Measurements from ENCODE around the gene BNIP5.

BNIP5 gene

DNA sequence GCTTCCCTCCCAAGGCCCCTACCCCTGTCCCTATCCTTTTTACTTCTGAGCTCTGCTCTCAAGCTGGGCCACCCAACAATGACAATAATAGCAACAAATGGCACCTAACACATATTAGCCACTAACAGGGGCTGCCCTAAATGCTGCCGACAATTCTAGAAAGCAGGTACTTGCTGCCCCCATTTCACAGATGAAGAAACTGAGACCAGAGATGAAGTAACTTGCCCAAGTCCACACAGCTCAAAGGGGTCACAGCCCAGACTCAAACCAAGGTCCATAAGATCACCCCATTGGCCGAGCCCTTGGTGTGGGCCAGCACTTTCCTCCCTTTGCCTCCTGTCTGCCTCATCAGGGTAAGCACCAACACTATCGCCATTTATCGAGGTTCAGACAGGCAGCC, 12.0 kb downstream of the BNIP5 start:
- DNase-seq (ENCODE audit: extremely low read depth, low read depth) = no peak
- TF ChIP-seq, protein P1, sequence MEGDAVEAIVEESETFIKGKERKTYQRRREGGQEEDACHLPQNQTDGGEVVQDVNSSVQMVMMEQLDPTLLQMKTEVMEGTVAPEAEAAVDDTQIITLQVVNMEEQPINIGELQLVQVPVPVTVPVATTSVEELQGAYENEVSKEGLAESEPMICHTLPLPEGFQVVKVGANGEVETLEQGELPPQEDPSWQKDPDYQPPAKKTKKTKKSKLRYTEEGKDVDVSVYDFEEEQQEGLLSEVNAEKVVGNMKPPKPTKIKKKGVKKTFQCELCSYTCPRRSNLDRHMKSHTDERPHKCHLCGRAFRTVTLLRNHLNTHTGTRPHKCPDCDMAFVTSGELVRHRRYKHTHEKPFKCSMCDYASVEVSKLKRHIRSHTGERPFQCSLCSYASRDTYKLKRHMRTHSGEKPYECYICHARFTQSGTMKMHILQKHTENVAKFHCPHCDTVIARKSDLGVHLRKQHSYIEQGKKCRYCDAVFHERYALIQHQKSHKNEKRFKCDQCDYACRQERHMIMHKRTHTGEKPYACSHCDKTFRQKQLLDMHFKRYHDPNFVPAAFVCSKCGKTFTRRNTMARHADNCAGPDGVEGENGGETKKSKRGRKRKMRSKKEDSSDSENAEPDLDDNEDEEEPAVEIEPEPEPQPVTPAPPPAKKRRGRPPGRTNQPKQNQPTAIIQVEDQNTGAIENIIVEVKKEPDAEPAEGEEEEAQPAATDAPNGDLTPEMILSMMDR (IDR thresholded peaks at IDR 0.05; ENCODE audit: low read depth, low read length, missing control alignments) = no peak

DNA sequence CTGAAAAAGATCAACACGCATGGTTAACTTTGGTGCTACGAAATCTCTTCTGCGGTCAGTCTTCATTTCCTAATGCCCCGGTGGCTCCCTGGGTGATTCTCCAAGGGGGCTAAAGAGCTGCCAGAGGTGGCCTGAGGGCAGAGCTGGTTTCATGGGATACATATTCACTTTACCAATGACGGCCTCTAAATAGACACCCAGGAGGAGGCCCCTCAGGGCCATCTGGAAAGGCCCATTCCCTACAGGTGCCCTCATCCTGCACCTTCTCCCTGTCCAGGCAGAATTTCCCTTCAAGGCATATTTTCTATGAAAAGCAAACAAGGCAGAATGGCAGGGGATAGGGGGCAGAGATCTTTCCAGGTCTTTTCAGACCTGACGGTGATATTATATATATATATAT, 12.5 kb downstream of the BNIP5 start:
- DNase-seq (ENCODE audit: extremely low read depth, low read depth) = no peak
- H3K4me3 ChIP-seq (replicated peaks; ENCODE audit: low read depth, low read length) = no peak overlapping the region
- TF ChIP-seq, protein P1 (IDR thresholded peaks at IDR 0.05; ENCODE audit: low read depth, low read length, missing control alignments) = no peak

More for the DNA sequence above, 12.0 kb downstream of the BNIP5 start:
- no peak overlapping the region for H3K4me3 ChIP-seq (replicated peaks; ENCODE audit: low read depth, low read length)

DNA sequence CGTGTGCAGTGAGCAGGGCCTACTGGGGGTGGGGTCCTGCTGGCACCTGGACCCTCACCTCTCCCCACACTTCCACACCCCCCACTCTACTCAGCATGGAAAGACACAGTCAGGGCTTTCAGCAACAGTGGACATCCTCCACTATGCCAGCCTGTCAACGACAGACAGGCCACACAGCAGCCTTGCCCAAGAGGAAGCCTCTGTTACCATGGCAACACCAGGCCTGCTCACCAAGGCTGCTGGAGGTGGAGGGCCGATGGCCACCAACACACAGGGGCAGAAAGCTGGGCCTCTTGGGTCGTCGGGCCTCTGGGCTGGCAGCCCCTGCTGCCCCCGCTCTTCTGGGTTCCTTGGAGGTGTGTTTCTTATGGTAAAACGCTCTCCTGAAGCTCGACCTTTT, 13.6 kb downstream of the BNIP5 start:
- DNase-seq (ENCODE audit: extremely low read depth, low read depth) = no peak
- TF ChIP-seq, protein P1 (IDR thresholded peaks at IDR 0.05; ENCODE audit: low read depth, low read length, missing control alignments) = no peak
- H3K4me3 ChIP-seq (replicated peaks; ENCODE audit: low read depth, low read length) = no peak overlapping the region

DNA sequence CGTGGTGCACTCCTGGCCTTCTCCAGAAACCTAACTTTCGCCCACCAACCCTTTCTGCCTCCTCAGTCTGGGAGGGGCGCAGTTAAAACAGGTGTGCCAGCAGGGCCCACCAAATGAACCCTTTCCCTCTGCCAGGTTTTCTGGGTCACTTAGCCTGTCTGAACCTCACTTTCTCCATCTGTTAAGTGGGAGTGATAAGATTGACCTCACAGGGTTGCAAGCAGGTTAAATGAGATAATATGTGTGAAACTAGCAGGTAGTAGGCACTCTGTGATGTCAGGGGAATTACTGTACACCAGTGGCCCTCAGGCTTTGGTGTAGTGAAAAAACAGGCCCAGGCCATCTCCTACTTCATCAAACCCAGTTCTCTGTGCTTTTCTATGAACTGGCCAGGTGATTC, 14.1 kb downstream of the BNIP5 start:
- TF ChIP-seq, protein P1 (IDR thresholded peaks at IDR 0.05; ENCODE audit: low read depth, low read length, missing control alignments) = no peak
- DNase-seq (ENCODE audit: extremely low read depth, low read depth) = no peak
- no peak overlapping the region for H3K4me3 ChIP-seq (replicated peaks; ENCODE audit: low read depth, low read length)

DNA sequence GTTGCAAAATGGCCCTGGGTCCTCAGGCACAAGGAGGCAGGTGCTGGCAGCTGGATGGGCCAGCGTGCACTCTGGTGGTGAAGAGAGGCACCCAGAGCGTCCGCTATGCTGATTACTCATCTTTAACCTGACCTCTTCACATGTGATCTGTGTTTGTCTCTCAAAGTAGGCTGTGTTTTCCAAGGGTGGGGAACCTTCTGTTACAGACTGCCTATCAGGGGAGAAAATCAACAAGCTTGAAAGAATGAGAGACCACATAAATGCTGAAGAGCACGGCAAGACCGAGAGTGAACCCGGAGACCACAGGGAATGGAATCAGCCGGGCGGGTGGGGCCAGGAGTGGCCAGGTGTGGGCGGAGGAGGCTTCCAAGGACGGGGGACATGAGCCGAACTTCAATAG, 16.2 kb downstream of the BNIP5 start:
- H3K4me3 ChIP-seq (replicated peaks; ENCODE audit: low read depth, low read length) = no peak overlapping the region
- no peak for DNase-seq (ENCODE audit: extremely low read depth, low read depth)
- TF ChIP-seq, protein P1 (IDR thresholded peaks at IDR 0.05; ENCODE audit: low read depth, low read length, missing control alignments) = no peak

DNA sequence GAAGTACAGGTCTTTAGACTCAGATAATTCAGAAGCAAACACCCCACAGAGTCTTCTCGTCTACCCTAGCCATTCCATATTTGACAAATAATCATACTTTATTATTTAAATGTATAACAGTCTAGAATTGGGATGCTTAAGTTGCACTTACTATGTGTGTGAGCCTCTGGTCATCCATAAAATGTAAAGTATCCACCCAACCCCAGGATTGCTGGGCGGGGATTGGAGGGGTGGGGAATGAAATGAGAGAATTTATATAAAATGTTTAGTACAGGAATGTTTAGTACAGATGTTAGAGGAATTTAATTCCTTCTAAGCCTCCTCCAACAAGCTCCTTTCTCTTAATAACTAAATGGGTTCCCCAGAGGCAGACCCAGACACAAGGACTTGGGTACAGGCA, 16.9 kb downstream of the BNIP5 start:
- DNase-seq (ENCODE audit: extremely low read depth, low read depth) = no peak
- H3K4me3 ChIP-seq (replicated peaks; ENCODE audit: low read depth, low read length) = no peak overlapping the region
- TF ChIP-seq, protein P1 (IDR thresholded peaks at IDR 0.05; ENCODE audit: low read depth, low read length, missing control alignments) = no peak

DNA sequence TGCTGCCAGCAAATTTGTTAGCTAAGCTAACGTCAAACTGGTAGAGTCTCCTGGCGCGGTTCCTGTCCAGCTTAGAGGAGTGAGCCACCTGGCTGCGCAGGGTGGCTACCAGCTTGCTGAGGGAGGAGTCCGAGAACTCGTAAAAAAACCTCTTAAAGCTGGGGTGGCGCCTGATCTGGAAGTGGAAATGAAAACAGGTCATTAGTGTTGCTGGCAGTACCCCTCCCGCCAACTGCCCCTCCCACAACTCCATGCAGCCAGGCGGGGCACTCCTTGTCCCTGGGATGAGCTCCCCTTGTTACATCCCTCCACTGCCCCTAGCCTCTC, 17.3 kb downstream of the BNIP5 start:
- no peak overlapping the region for H3K4me3 ChIP-seq (replicated peaks; ENCODE audit: low read depth, low read length)
- no peak for DNase-seq (ENCODE audit: extremely low read depth, low read depth)
- TF ChIP-seq, protein P1 (IDR thresholded peaks at IDR 0.05; ENCODE audit: low read depth, low read length, missing control alignments) = no peak
